Measurements from ENCODE around the gene ARHGAP32. TPM values are rescaled to one million over a fixed set of nuclear protein-coding genes. Genes with fewer than 3 reads are reported as not detected.

ARHGAP32 gene
- total RNA-seq, 3 donors from 2014 or later, result 44.2 to 95.5 (median 62.0) TPM

GRCh38 chr11:128938156-128938885 is 253.8 kb downstream of the ARHGAP32 start:
- intact Hi-C loops (cut with DNase I, micrococcal nuclease), result no loop called here
- no peaks in the 10 kb centered on the region for H3K4me1 ChIP-seq (ENCODE audit: low read depth)
- H3K9me3 ChIP-seq, result no peaks in the 10 kb centered on the region
- no peak overlapping the region for H3K4me3 ChIP-seq
- no peaks in the 10 kb centered on the region for H3K36me3 ChIP-seq (ENCODE audit: low read depth)
- no peak for TF ChIP-seq CTCF (IDR thresholded peaks at IDR 0.05)
- DNase-seq (no peak), ATAC-seq (no peak)

- no peak for TF ChIP-seq CTCF (IDR thresholded peaks at IDR 0.05)
- H3K9me3 ChIP-seq, result no peaks in the 10 kb centered on the region
- ATAC-seq, result no peak
- no peaks in the 10 kb centered on the region for H3K36me3 ChIP-seq (ENCODE audit: low read depth)
- DNase-seq, result no peak
- intact Hi-C loops (cut with DNase I, micrococcal nuclease), result no loop called here
- no peak overlapping the region for H3K4me3 ChIP-seq
- no peaks in the 10 kb centered on the region for H3K4me1 ChIP-seq (ENCODE audit: low read depth)
Observed at GRCh38 chr11:128937480-128937879, 254.6 kb downstream of the ARHGAP32 start.

- no peak for TF ChIP-seq CTCF (IDR thresholded peaks at IDR 0.05)
- intact Hi-C loops (cut with DNase I, micrococcal nuclease), result no loop called here
- H3K4me3 ChIP-seq, result no peak overlapping the region
- no peaks in the 10 kb centered on the region for H3K9me3 ChIP-seq
- H3K36me3 ChIP-seq (ENCODE audit: low read depth), result no peaks in the 10 kb centered on the region
- DNase-seq, result no peak
- no peak for ATAC-seq
- H3K4me1 ChIP-seq (ENCODE audit: low read depth), result no peaks in the 10 kb centered on the region
Observed at GRCh38 chr11:128936606-128937251, 255.4 kb downstream of the ARHGAP32 start.

- ATAC-seq, result no peak
Observed at GRCh38 chr11:128934926-128935325, 257.2 kb downstream of the ARHGAP32 start.

GRCh38 chr11:128934351-128934750 is 257.8 kb downstream of the ARHGAP32 start:
- ATAC-seq (no peak), DNase-seq (no peak)
- no peak for TF ChIP-seq CTCF (IDR thresholded peaks at IDR 0.05)
- no peaks in the 10 kb centered on the region for H3K9me3 ChIP-seq
- no peaks in the 10 kb centered on the region for H3K36me3 ChIP-seq (ENCODE audit: low read depth)
- intact Hi-C loops (cut with DNase I, micrococcal nuclease), result no loop called here
- no peaks in the 10 kb centered on the region for H3K4me1 ChIP-seq (ENCODE audit: low read depth)
- H3K4me3 ChIP-seq, result no peak overlapping the region

More at GRCh38 chr11:128934926-128935325, 257.2 kb downstream of the ARHGAP32 start:
- intact Hi-C loops (cut with DNase I, micrococcal nuclease), result no loop called here
- H3K9me3 ChIP-seq, result no peaks in the 10 kb centered on the region
- H3K4me1 ChIP-seq (ENCODE audit: low read depth), result no peaks in the 10 kb centered on the region
- no peak for DNase-seq
- H3K36me3 ChIP-seq (ENCODE audit: low read depth), result no peaks in the 10 kb centered on the region
- no peak overlapping the region for H3K4me3 ChIP-seq
- no peak for TF ChIP-seq CTCF (IDR thresholded peaks at IDR 0.05)
